ENCODE measurements around the gene KBTBD8.

KBTBD8 gene

GRCh38 chr3:67044955-67045354 lies 46.8 kb downstream of the KBTBD8 start:
- DNase-seq: no peak

GRCh38 chr3:67045711-67046465 lies 47.8 kb downstream of the KBTBD8 start:
- DNase-seq: no peak

- DNase-seq: no peak
These were observed 48.9 kb downstream of the KBTBD8 start for GRCh38 chr3:67047051-67047450.

- DNase-seq: no peak
These were observed 50.1 kb downstream of the KBTBD8 start for GRCh38 chr3:67048067-67048714.

DNA sequence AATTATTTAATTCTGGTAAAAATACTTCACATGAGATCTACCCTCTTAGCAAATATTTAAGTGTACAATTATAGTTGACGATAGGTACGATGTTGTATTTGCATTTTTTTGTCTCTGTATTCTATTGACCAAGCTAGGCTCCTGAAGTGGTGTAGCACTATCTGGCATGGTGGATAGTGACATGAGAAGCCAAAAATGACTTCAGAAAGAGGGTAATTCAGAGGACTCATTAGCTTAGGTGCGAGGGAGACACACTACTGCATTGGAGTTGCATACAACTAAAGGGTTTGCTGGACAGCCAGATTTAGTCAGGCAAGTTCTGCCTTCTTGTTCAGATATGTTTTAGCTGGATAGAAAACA lies 50.6 kb downstream of the KBTBD8 start:
- no peak for DNase-seq

- DNase-seq: no peak
These were observed 61.3 kb downstream of the KBTBD8 start for GRCh38 chr3:67059443-67059842.
